Tracheal epithelial cell (primary cell): Measurements from ENCODE around the gene CLPSL2. TPM values are rescaled to one million over a fixed set of nuclear protein-coding genes. Genes with fewer than 3 reads are reported as not detected.

ENCODE experiments used
- total RNA-seq: library from RNA; depleted of rRNA; stranded (reverse); fragments of >200 nt; gene quantifications from 2 replicates; pipeline ENCODE4 v1.2.1, GENCODE V29; 2014

Gene CLPSL2
- not detected in 2 replicates for total RNA-seq

GRCh38 chr6:35776364-35777215 is at the start of gene CLPSL2:
Gene CLPSL2, plus strand, starts transcription at chr6:35776598. Its CDS starts 21 bp downstream, at chr6:35776619.

GRCh38 chr6:35736982-35737412 is 39.4 kb upstream of the CLPSL2 start, which contains the start of gene ARMC12:
Gene ARMC12, plus strand, starts transcription at chr6:35737032. Its CDS starts 77 bp downstream, at chr6:35737109.

GRCh38 chr6:35780719-35781118 is 4.3 kb downstream of the CLPSL2 start, which contains the start of gene CLPSL1:
Gene CLPSL1, plus strand, starts transcription at chr6:35781019. Its CDS starts 92 bp downstream, at chr6:35781111.

GRCh38 chr6:35804996-35805736 is 28.8 kb downstream of the CLPSL2 start, which contains the start of gene LHFPL5:
Gene LHFPL5, plus strand, starts transcription at chr6:35805352. Its CDS starts 319 bp downstream, at chr6:35805671.

Other genes with a start within 250 kb of the CLPSL2 start
- 20.0 and 65.2 TPM in 2 replicates for gene FKBP5, start 87.7 kb upstream of the CLPSL2 start, total RNA-seq
- 0.64 and 1.4 TPM in 2 replicates for gene ARMC12, start 39.6 kb upstream of the CLPSL2 start, total RNA-seq
- gene CLPSL1, start 4.4 kb downstream of the CLPSL2 start, total RNA-seq = not detected in 2 replicates
- gene CLPS, start 20.7 kb downstream of the CLPSL2 start, total RNA-seq = not detected in 2 replicates
- gene LHFPL5, start 28.8 kb downstream of the CLPSL2 start, total RNA-seq = not detected in 2 replicates
- 70.1 and 102 TPM in 2 replicates for gene SRPK1, start 144.5 kb downstream of the CLPSL2 start, total RNA-seq
- gene SLC26A8, start 248.0 kb downstream of the CLPSL2 start, total RNA-seq = not detected in 2 replicates